SKM-1 treated with dmso at 0.1 percent for 144 hours (cell line): ENCODE data around the gene HRH2.

Experiments used
- DNase-seq: peaks from one replicate; lab custom pipeline; 2025; ENCODE audit not compliant: unreplicated experiment; lab: John Stamatoyannopoulos, UW

HRH2 gene

GRCh38 chr5:175690586-175690985 is 32.7 kb downstream of the HRH2 start:
- no peak for DNase-seq

- no peak for DNase-seq
Observed at GRCh38 chr5:175691761-175692160, 33.9 kb downstream of the HRH2 start.

- DNase-seq, result no peak
Observed at GRCh38 chr5:175692235-175692995, 34.5 kb downstream of the HRH2 start.

- DNase-seq, result no peak
Observed at GRCh38 chr5:175692996-175693710, 35.3 kb downstream of the HRH2 start.

- DNase-seq, result peak; percentile 56
Observed at GRCh38 chr5:175693741-175694140, 35.9 kb downstream of the HRH2 start.

- DNase-seq, result peak; percentile 96
Observed at GRCh38 chr5:175694371-175695160, 36.7 kb downstream of the HRH2 start.

GRCh38 chr5:175695161-175696126 is 37.6 kb downstream of the HRH2 start:
- no peak for DNase-seq

- DNase-seq, result peak; percentile 98
Observed at GRCh38 chr5:175696139-175696854, 38.4 kb downstream of the HRH2 start.

- DNase-seq, result no peak
Observed at GRCh38 chr5:175696855-175697198, 39.0 kb downstream of the HRH2 start.

GRCh38 chr5:175697846-175698245 is 40.0 kb downstream of the HRH2 start:
- DNase-seq, result no peak

- DNase-seq, result no peak
Observed at GRCh38 chr5:175698401-175699115, 40.7 kb downstream of the HRH2 start.

- no peak for DNase-seq
Observed at GRCh38 chr5:175700991-175701390, 43.1 kb downstream of the HRH2 start.

GRCh38 chr5:175701797-175702196 is 43.9 kb downstream of the HRH2 start:
- no peak for DNase-seq

GRCh38 chr5:175706499-175706898 is 48.6 kb downstream of the HRH2 start:
- no peak for DNase-seq

- no peak for DNase-seq
Observed at GRCh38 chr5:175707751-175708375, 50.0 kb downstream of the HRH2 start.

- no peak for DNase-seq
Observed at GRCh38 chr5:175709276-175709781, 51.5 kb downstream of the HRH2 start.

- no peak for DNase-seq
Observed at GRCh38 chr5:175710326-175710725, 52.5 kb downstream of the HRH2 start.

- DNase-seq, result no peak
Observed at GRCh38 chr5:175711031-175711430, 53.2 kb downstream of the HRH2 start.
